Esophagus squamous epithelium (tissue), 5 donors: ENCODE results near the gene MCFD2. TPM values are rescaled to one million over a fixed set of nuclear protein-coding genes. Genes with fewer than 3 reads are reported as not detected.
A peak's percentile ranks its signal among the peaks of the same experiment; 100 is the strongest.
"Not testable (repeated sequence)": the region's sequence is repeated elsewhere in the genome, so short reads cannot be mapped to it uniquely, and the experiment has no call there.

Source experiments
- DNase-seq: peaks from one replicate; lab custom pipeline; 2025; lab: John Stamatoyannopoulos, UW
- H3K27ac ChIP-seq, 4 donors: fragments of 200-600 bp; sonication (generic); one replicate each; pipeline ENCODE4 v1.5.1; 2016 to 2019; ENCODE audit warnings: mild to moderate bottlenecking in 1 of 4
- H3K27me3 ChIP-seq, 4 donors: fragments of 200-600 bp; sonication (generic); 1 replicate in 3 of 4; 2 replicates in 1 of 4; pipeline versions ENCODE4 v1.5.1 to v1.6.0; 2017 to 2021; ENCODE audit warnings: antibody characterized with exemption in 1 of 4
- H3K36me3 ChIP-seq, 3 donors: fragments of 200-600 bp; sonication (generic); one replicate each; pipeline ENCODE4 v1.5.1; 2016 to 2019
- H3K4me1 ChIP-seq, 3 donors: fragments of 200-600 bp; sonication (generic); one replicate each; pipeline ENCODE4 v1.5.1; 2017 to 2019
- H3K4me3 ChIP-seq, 4 donors: fragments of 200-600 bp; sonication (generic); 1 replicate in 3 of 4; 2 replicates in 1 of 4; pipeline ENCODE4 v1.5.1; 2016 to 2019; ENCODE audit warnings: mild to moderate bottlenecking in 2 of 4, moderate library complexity in 1 of 4
- H3K9me3 ChIP-seq, 3 donors: fragments of 200-600 bp; sonication (generic); one replicate each; pipeline ENCODE4 v1.5.1; 2016 to 2019
- CTCF ChIP-seq, 6 experiments: fragments of 450-650 bp in 4 of 6; fragments of 200-600 bp in 2 of 6; sonication (generic) in 2 of 6; IDR thresholded peaks; one replicate each; pipeline ENCODE4 v1.5.1; 2016 to 2019; ENCODE audit warnings: antibody characterized with exemption in 6 of 6, mild to moderate bottlenecking in 4 of 6, moderate library complexity in 4 of 6
- POLR2A ChIP-seq, 4 donors: fragments of 450-650 bp; IDR thresholded peaks; one replicate each; pipeline ENCODE4 v1.6.1; 2017; ENCODE audit warnings: antibody characterized with exemption in 4 of 4, mild to moderate bottlenecking in 4 of 4, moderate library complexity in 3 of 4
- WGBS, 2 donors: methylation state at CpG; one replicate each; pipeline ENCODE4 v1.1.5; 2018; 5-methylcytosine and 5-hydroxymethylcytosine counted together
- intact Hi-C: fragments of 100-400 bp; cut with DNase I; formaldehyde crosslinking; loops from one replicate; pipeline ENCODE4 v1.15.0; 2022
- total RNA-seq, 4 donors: library from RNA; depleted of rRNA; stranded (reverse); fragments of >200 nt; gene quantifications; one replicate each; pipeline ENCODE4 v1.1.0, GENCODE V29; 2016
- donor health status: DM: yes; HTN: yes; CAD: no.

The MCFD2 gene
- total RNA-seq, 4 donors from 2014 or later: 49.7 to 62.8 (median 56.7) TPM

- Histone ChIP-seq H3K27me3 (no peaks in the 10 kb centered on the region), H3K4me1 (peaks cover 12 to 49% (median 27%) of the 10 kb centered on the region in 3 donors), H3K27ac (no peak overlapping the region), H3K4me3 (no peak overlapping the region), H3K36me3 (no peaks in the 10 kb centered on the region), H3K9me3 (no peaks in the 10 kb centered on the region)
- no peak for DNase-seq
- 87 to 92% methylated on average over 5 of the region's 5 CpGs for WGBS, 2 donors
- TF ChIP-seq CTCF (IDR thresholded peaks at IDR 0.05) (no peak), POLR2A (IDR thresholded peaks at IDR 0.05) (no peak)
- intact Hi-C loops: no loop called here
These were observed 37.9 kb downstream of the MCFD2 start for GRCh38 chr2:46877619-46878113.

- Histone ChIP-seq H3K9me3 (no peaks in the 10 kb centered on the region), H3K27ac (peak overlapping the region in 1 of 4 donors; percentile 25), H3K4me1 (peaks cover 12 to 51% (median 24%) of the 10 kb centered on the region in 3 donors), H3K4me3 (no peak overlapping the region), H3K36me3 (no peaks in the 10 kb centered on the region), H3K27me3 (peaks cover 0 to 4% (median 0%) of the 10 kb centered on the region in 4 donors)
- no peak for DNase-seq
- 38 to 42% methylated on average over 10 to 11 of the region's 11 CpGs for WGBS, 2 donors
- TF ChIP-seq CTCF (IDR thresholded peaks at IDR 0.05) (peak in 5 of 6 experiments; percentile 49 to 68 (median 64)), POLR2A (IDR thresholded peaks at IDR 0.05) (no peak)
- intact Hi-C loops: no loop called here
These were observed 38.7 kb downstream of the MCFD2 start for GRCh38 chr2:46876741-46877384.

GRCh38 chr2:46875962-46876689 is 39.5 kb downstream of the MCFD2 start:
- 55 to 60% methylated on average over 2 to 3 of the region's 5 CpGs for WGBS, 2 donors
- H3K9me3 ChIP-seq, H3K36me3 ChIP-seq, intact Hi-C loops, DNase-seq, H3K4me3 ChIP-seq, H3K27me3 ChIP-seq: not testable (repeated sequence)
- H3K4me1 ChIP-seq: peaks cover 12 to 51% (median 24%) of the 10 kb centered on the region in 3 donors
- H3K27ac ChIP-seq: peak overlapping the region in 1 of 4 donors; percentile 39

GRCh38 chr2:46875226-46875899 is 40.2 kb downstream of the MCFD2 start:
- Histone ChIP-seq H3K9me3 (no peaks in the 10 kb centered on the region), H3K4me1 (peaks cover 12 to 51% (median 24%) of the 10 kb centered on the region in 3 donors), H3K27ac (no peak overlapping the region), H3K27me3 (peaks cover 0 to 16% (median 0%) of the 10 kb centered on the region in 4 donors), H3K4me3 (no peak overlapping the region), H3K36me3 (no peaks in the 10 kb centered on the region)
- intact Hi-C loops: no loop called here
- DNase-seq: no peak
- WGBS, 2 donors: 68 to 77% methylated on average over 8 of the region's 8 CpGs
- no peak for TF ChIP-seq CTCF (IDR thresholded peaks at IDR 0.05)
- TF ChIP-seq POLR2A (IDR thresholded peaks at IDR 0.05): no peak

- Histone ChIP-seq H3K27ac (peak overlapping the region in 1 of 4 donors; percentile 56), H3K9me3 (no peaks in the 10 kb centered on the region), H3K27me3 (peaks cover 0 to 20% (median 0%) of the 10 kb centered on the region in 4 donors), H3K4me1 (peaks cover 12 to 58% (median 24%) of the 10 kb centered on the region in 3 donors), H3K4me3 (no peak overlapping the region), H3K36me3 (no peaks in the 10 kb centered on the region)
- intact Hi-C loops: no loop called here
- no peak for DNase-seq
- no peak for TF ChIP-seq CTCF (IDR thresholded peaks at IDR 0.05)
- TF ChIP-seq POLR2A (IDR thresholded peaks at IDR 0.05): no peak
- 72 to 77% methylated on average over 10 of the region's 10 CpGs for WGBS, 2 donors
These were observed 41.2 kb downstream of the MCFD2 start for GRCh38 chr2:46874236-46874929.
